ENCODE measurements around the gene CHD5. TPM values are rescaled to one million over a fixed set of nuclear protein-coding genes. Genes with fewer than 3 reads are reported as not detected.

CHD5 gene
- total RNA-seq, 1 experiment from 2014 or later: 1.6 TPM

DNA sequence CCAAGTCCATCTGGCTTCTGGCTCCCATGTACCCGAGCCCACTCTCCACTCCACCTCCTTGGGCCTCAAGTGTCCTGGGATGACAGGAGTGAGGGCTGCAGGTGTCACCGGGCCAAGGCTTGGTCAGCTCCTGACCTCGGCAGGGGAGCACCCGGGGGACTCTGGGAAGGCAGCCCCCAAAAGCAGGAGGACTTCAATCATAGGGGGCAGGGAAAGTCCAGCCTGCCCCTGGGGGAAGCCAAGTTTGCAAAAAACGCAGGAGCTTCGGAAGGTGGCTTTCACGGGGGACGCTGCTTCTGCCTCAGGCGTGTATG is 77.6 kb downstream of the CHD5 start:
- H3K27me3 Mint-ChIP-seq (ENCODE audit: low read depth): no peaks in the 10 kb centered on the region; the same call in 1 of the 2 replicates

More for the DNA sequence above, 77.6 kb downstream of the CHD5 start:
- Histone ChIP-seq H3K56ac (ENCODE audit: insufficient read length, low read depth, low read length) (no peak overlapping the region), H2BK5ac (ENCODE audit: insufficient read length, low read length) (no peak overlapping the region), H4K8ac (replicated peaks; ENCODE audit: insufficient read length, low read depth, low read length) (no peak overlapping the region), H3K27ac (ENCODE audit: insufficient read length, low read depth, low read length) (no peak overlapping the region), H3K79me2 (ENCODE audit: insufficient read depth, low read length) (no peaks in the 10 kb centered on the region), H4K5ac (ENCODE audit: insufficient read length, low read depth, low read length) (no peak overlapping the region), H2BK15ac (ENCODE audit: low read depth, low read length) (no peak overlapping the region), H4K91ac (ENCODE audit: insufficient read length, low read depth, low read length) (no peak overlapping the region), H3K14ac (ENCODE audit: insufficient read depth, low read length) (peak overlapping the region; percentile 39; the same call in 1 of the 2 replicates), H3K23me2 (ENCODE audit: insufficient read length, low read depth, low read length, poor library complexity, severe bottlenecking) (no peaks in the 10 kb centered on the region), H2BK12ac (ENCODE audit: insufficient read length, low read depth, low read length) (no peak overlapping the region), H3K4me2 (ENCODE audit: insufficient read depth, insufficient read length, low read length) (no peak overlapping the region), H3K18ac (ENCODE audit: insufficient read length, low read depth, low read length) (no peak overlapping the region), H3K4ac (ENCODE audit: low read depth, low read length) (no peak overlapping the region), H2BK120ac (ENCODE audit: low read depth, low read length, poor library complexity, severe bottlenecking) (no peak overlapping the region), H3K4me1 (ENCODE audit: insufficient read depth, low read length) (no peaks in the 10 kb centered on the region), H3T11ph (ENCODE audit: low read length) (no peak overlapping the region), H3K79me1 (ENCODE audit: insufficient read depth, low read depth, low read length, poor library complexity, severe bottlenecking) (no peaks in the 10 kb centered on the region), H3K9me3 (ENCODE audit: control insufficient read depth, low read depth, low read length) (no peaks in the 10 kb centered on the region), H3K9ac (ENCODE audit: extremely low read depth, insufficient read length, low read length) (no peak overlapping the region), H2AFZ (ENCODE audit: low read length) (no peak overlapping the region), H3K27me3 (ENCODE audit: insufficient read depth, low read length) (no peaks in the 10 kb centered on the region), H4K20me1 (ENCODE audit: control insufficient read depth, insufficient read depth, insufficient read length) (peaks cover 3% of the 10 kb centered on the region), H2BK20ac (ENCODE audit: low read depth, low read length, poor library complexity, severe bottlenecking) (no peak overlapping the region), H3K23ac (ENCODE audit: insufficient read length, low read depth, low read length) (no peak overlapping the region), H2AK5ac (ENCODE audit: insufficient read length, low read length) (no peak overlapping the region)
- no peak for DNase-seq
- peaks cover 1 to 3% of the 10 kb centered on the region in 2 experiments; a peak in 4 of 5 replicates for H3K9me3 Mint-ChIP-seq
- TF ChIP-seq, protein P1, sequence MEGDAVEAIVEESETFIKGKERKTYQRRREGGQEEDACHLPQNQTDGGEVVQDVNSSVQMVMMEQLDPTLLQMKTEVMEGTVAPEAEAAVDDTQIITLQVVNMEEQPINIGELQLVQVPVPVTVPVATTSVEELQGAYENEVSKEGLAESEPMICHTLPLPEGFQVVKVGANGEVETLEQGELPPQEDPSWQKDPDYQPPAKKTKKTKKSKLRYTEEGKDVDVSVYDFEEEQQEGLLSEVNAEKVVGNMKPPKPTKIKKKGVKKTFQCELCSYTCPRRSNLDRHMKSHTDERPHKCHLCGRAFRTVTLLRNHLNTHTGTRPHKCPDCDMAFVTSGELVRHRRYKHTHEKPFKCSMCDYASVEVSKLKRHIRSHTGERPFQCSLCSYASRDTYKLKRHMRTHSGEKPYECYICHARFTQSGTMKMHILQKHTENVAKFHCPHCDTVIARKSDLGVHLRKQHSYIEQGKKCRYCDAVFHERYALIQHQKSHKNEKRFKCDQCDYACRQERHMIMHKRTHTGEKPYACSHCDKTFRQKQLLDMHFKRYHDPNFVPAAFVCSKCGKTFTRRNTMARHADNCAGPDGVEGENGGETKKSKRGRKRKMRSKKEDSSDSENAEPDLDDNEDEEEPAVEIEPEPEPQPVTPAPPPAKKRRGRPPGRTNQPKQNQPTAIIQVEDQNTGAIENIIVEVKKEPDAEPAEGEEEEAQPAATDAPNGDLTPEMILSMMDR (conservative IDR thresholded peaks at IDR 0.05): no peak
- H3K4me1 Mint-ChIP-seq: peaks cover 0 to 8% of the 10 kb centered on the region in 2 experiments; a peak in 2 of 4 replicates
- no peaks in the 10 kb centered on the region; a peak in 1 of 7 replicates for H3K36me3 Mint-ChIP-seq (ENCODE audit: insufficient read depth in 1 of 3, low read depth in 3 of 3)
- H3K4me3 Mint-ChIP-seq: no peak overlapping the region
- WGBS (ENCODE audit: extremely low coverage, insufficient read length, low lambda C conversion rate): no CpG with 5 or more reads among the region's 9 CpGs
- H3K27ac Mint-ChIP-seq: no peak overlapping the region
